ENCODE results near the gene ZNF236.
"Not testable (repeated sequence)": the region's sequence is repeated elsewhere in the genome, so short reads cannot be mapped to it uniquely, and the experiment has no call there.

The ZNF236 gene

DNA sequence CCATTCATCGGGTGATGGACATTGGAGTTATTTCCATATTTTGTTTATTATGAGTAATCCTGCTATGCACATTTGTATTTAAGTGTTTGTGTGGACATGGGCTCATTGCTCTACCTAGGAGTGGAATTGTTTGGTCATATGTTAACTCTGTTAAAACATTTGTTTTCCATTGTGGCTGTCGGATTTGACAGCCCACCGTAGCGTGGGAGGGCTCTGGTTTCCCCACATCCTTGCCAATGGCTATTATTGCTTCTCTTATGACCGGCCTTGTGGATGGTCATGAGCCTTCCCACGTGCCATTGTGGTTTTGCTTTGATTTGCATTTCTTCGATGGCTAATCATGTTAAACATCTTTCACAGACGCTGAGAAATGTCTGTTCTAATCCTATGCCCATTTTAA, 92.0 kb downstream of the ZNF236 start:
- DNase-seq, result no peak

DNA sequence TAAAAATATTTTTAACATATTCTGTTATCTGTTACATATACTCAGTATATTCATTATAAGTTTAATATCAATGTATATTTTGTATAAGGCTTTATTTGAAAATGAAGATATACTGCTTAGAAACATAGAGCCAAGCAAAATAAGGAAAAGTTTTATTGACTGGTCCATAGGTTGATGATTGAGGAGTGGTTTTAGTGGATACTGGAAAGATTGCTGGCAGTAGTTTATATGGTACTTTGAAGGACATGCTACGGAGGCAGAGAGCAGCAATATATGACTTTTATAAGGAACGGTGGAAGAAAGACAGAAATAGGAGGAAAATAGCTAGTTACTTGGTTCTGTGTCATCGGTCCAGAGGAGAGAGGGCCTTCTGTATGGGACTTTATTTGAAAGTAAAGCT, 92.4 kb downstream of the ZNF236 start:
- no peak for DNase-seq

DNA sequence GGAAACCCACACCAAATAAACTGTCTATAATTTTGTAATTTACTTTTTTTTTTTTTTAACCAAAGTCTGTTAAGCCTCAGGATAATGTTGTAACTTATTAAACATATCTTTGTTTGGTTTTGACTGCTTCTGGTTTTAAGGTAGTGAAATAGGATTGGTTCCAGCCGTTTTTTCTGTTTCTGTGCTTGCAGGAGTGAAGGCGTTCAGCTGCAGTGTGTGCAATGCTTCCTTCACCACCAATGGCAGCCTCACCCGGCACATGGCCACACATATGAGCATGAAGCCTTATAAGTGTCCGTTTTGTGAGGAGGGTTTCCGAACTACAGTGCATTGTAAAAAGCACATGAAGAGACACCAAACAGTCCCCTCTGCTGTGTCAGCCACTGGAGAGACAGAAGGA, 93.1 kb downstream of the ZNF236 start:
- no peak for DNase-seq

DNA sequence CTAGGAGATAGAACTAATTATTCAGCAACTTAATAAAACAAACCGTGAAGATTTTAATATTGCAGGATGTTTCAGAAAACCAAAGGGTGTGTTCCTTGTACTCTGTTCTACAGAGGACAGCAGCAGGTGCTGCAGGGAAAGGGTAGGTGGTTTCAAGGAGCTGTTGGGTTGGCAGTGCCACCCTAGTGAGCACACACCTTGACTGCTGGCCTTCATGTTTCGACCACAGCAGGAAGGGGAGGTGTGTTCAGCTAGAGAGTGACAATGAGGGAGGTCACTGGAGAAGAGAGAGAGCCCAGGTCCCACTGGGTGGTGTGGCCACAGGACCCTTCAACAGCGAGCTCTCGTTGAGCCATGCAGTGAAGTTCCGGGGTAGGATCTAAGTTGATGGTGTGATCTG, 98.6 kb downstream of the ZNF236 start:
- DNase-seq, result no peak

DNA sequence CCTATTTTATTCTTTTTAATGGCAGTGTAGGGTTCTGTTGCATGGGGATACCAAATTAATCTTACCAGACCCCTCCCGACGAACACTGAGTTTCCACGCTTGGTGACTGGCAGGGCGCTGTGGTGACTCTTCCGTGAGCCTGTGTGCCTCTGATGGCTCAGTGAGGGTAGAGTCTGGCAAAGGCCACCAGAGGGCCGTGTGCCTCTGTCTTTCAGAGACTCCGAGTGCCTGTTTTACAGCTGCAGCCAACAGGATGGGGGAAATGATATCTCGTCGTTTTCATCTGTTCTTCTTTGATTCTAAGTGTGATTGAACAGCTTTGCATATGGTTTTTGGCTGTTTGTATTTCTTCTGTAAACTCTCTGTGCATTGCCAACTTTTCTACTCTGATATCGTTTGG, 99.8 kb downstream of the ZNF236 start:
- no peak for DNase-seq

DNA sequence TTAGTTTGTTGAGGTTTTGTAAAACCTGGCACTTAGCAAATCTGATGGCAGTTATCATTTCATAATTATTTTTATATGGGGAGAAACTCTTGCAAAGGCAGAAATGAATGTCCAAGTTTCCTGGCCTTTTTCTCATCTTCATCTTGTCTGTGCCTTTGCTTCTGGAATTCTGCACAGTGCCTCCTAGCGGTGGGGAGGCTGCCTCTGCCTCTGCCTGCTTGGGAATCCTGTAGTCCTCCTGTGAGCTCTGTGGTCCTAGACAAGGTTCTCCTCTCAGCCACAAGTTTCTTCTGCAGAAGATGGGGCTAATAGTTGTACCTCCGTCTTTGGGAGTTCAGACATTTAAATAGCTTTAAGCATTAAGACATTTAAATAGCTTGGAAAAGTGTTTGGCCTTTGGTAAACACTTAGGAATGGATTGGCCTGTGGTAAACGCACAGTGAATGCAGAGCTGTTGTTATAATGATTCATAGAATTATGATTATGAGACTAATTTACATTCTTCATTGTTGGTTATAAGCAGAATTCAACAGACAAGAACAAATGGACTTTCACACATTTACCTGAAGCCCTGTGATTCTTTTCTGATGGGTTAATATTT, 101.2 kb downstream of the ZNF236 start:
- peak; percentile 6 for DNase-seq

DNA sequence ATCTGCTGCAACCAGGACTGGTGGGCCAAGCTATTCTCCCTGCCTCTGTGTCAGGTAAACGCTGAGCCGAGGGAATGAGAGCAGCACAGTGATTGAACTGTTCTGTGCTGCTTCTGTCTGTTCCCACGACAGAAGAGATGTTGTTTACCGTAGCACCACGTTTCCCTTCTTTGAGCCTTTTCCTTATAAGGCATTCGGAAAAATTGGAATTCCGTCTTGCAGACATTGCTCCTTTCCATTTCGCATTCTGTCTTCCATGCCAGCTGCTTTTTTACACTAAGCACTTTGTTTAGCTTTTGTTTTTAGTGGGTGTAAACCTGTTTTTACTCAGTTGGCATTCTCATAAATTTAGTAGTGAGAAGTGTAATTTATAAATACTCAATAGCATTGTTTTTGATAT, 103.1 kb downstream of the ZNF236 start:
- DNase-seq, result no peak

DNA sequence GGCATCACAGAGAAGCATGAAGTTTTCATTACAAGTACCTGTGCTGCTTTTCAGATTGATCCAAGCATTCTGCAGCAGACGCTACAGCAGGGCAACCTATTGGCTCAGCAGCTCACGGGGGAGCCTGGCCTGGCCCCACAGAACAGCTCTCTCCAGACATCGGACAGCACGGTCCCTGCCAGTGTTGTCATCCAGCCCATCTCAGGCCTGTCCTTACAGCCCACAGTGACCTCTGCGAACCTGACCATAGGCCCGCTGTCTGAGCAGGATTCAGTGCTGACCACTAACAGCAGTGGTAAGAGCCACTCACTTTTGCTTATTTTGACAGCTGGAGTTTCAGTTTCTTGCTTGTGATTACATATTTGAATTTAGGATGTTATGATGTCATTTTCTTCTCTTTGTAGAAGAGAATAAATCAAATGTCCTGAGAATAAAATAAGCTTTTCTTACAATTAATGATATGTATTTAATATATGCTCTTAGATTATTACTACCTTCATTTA, 104.9 kb downstream of the ZNF236 start:
- DNase-seq, result no peak

DNA sequence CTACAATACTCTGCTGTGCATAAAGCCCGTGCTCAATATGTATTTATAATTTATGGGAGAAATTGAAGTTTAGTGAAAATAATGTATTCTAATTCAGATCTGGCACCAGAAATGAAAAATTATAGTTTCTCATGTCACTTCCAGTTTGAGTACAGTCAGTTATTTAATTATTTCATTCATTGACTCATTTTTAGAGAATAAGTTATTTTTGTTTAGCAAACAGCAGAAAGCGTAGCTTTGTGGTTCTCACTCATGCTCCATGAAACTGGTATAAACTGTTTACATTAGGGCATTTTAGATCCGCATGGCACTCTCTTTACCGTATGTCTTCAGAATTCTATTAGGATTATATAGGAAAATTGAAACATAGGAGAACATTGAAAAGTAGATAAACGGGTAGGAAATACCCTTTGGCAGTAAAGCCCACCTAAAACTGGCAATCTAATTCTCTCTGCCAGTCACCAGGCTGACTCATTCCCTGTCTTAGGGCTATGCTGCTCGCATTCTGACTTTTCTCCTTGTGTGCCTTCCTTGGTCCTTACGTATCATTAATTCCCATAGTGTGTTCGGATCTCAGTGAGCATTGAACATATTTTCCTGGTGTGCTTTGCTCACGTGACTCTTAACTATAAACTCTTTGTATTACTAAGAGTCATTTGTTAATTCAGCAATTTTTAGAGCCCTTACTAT, 106.0 kb downstream of the ZNF236 start:
- DNase-seq, result no peak

DNA sequence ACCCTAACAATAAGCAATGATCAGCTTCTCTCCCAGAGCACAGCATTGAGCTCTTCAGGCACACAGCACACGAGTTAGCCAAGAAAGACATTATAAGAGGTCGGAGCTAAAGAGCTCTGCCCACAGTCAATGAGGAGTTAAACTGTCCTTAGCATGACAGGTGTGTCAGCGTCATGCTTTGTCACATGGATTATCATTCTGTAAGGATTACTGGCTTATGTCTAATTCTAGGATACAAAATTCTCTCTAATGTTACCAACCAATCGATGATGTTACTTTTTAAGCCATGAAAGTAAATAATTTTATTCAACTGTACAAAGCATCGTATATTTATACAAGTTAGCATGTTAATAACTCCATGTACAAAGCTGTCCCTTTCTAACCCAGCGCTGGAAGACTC, 108.8 kb downstream of the ZNF236 start:
- no peak for DNase-seq

DNA sequence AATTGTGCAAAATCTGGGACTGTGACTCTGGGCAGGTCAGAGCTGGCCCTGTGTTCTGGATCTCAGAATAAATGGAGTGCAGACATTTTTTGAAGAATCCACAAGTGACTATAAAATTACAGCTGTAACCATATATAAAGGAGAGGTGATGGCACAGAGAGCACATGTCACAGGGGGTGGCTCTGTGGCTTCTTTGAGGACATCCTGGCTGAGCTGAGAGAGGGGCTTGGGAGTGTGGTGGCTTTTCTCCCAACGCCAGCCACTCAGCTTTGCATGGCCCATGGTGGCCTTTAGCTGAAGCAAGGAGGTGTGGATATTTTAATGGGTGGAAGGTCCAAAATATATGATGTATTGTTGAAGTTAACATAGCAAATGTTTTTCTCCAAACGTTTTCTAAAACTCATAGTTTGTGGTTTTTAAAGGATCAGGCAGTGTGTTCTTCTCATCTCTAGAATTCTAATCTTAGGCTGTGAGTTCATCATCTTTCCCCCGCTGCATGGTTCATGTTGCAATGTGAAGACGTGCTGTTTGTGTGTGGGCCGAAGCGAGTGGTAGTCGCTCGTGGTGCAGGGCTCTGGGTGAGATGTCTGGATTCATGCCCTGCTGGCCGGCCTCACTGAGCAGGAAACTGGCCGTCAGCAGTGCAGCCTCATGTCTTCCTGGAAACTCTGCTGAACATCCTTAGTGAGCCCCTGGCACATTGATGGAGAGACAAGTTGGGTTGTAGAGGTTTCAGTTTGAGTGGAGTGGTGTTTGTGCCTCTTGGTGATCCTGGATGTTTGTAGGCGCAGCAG, 109.9 kb downstream of the ZNF236 start:
- DNase-seq, result no peak

DNA sequence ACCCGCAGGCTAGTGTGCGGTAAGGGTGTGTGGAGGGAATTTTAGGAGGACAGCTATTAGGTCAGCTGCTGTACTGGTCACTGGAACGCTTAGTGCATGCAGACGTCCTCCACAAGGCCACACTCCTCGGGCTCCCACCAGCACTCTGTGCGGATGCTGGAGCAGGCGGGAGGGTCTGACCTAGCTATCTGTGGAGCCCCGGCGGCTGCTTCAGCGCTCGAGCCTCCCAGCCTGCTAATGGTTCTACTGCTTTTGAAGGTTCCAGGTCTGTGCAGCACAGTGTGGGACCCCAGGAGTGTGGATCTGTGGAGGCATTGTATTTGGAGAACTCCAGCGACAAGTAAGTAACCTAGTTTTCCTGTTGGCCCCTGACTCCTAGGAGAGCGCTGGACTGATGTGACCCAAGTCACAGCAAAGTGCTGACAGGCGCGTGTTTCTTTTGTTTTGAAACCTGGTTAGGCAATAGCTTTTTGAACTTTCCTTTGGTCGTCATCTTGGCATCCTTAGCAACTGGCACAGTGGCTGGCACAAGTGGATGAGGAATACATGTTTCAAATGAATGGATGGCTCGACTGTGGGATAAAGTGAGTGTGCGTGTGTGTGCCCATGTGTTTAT, 113.5 kb downstream of the ZNF236 start:
- no peak for DNase-seq

DNA sequence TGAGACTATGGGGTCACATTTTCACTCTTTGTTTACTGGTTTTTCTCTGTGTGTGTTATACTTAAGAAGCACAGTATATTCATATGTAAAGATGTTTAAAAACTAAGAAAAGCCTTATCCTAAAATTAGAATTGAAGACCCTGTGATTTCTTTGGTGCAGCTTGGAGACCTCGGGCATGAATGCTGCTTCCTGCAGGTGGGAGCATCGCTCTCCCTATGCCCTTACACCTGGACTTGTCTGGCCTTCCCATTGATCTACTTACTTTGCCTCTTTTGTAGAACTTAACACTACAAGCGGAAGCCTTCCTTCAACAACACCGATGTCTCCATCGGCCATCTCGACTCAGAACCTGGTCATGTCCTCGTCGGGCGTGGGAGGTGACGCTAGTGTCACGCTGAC, 114.5 kb downstream of the ZNF236 start:
- DNase-seq, result no peak

DNA sequence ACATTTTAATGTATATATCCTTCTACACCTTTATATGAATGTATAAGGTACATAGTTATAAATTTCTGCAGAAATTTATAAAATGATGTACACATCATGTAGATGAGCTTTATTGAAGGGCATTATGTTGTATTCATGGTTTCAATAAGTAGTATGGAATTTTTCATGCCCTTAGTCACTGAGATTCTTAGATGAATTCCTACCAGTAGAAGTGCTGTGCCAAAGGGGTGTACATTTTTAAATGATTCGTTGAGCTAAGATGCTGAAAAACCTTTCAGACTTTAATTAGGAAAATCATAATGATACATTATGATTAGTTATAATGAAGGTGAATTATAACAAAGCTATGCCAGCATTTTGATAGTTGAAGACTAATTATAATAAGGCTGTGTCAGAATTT, 115.2 kb downstream of the ZNF236 start:
- DNase-seq, result no peak

DNA sequence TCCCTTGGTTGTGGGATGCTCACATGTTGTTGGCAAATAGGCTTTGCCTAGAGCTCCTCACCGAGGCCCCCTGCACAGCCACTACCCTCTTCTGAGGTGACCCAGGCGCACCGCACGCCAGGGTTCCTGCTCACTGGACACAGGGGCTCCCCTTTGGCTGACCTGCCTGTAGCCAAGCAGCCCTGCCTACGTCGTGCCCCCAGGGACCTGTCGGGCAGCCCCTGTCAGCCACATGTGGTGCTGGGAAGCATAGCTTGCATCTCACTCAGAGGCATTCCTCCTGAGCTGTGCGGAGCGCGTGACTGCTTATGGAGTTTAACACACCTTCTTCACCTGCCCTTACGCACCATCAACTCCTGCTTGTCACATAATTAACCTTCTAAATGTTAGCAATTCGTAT, 116.3 kb downstream of the ZNF236 start:
- DNase-seq, result no peak

DNA sequence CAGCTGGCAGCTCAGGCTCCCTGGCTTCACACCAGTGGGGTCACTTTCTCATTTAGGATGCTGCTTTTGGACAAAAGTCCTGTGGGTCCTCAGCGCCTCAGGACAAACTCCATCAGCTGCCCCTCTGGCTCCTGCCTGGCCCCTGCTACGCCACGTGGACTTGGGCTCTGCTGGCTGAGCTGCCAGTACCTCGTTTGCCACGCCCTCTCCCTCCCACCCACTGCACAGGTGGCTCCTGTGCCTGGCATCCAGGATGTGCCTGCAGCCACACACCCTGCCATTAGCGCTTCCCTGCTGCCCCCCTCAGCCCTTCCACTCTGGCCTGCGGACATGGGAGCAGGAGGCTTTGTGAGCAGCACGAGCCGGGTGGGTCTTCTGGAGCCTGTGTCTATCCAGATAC, 118.9 kb downstream of the ZNF236 start:
- DNase-seq, result no peak

DNA sequence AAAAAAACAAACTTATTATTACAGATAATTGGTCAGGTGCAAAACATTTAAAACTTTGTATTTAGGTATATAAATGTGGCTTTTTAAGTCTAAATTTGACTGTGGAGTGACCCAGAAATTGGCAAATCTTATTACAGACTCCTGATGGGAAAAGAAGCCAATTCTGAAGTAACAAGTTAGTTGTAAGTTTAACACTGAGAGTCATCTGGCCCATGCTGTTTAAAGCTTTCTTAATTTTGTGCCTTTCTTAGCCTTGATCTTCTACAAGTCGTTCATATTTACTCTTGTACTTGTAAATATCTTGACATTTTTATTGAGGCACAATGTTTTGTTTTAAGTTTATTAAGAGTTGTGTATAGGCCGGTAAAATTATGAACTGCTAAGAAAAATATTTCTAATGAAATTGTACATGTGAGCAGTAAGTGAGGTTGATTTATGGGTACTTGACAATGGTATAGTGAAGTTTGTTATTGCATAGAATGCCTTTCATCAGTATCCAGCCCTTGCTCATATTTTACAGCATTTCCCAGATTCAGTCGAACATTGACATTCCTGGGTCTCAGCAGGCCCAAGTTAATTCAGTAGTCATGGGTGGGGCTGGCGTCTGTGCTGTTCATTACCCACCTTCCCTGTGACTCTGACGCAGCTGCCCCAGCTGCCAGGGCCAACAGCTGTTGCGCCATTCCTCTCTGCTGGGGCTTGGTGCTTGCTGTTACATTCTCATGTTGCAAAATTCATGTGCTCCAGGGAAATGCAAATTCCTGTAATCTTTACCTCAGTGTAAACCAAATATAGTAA, 121.4 kb downstream of the ZNF236 start:
- no peak for DNase-seq

DNA sequence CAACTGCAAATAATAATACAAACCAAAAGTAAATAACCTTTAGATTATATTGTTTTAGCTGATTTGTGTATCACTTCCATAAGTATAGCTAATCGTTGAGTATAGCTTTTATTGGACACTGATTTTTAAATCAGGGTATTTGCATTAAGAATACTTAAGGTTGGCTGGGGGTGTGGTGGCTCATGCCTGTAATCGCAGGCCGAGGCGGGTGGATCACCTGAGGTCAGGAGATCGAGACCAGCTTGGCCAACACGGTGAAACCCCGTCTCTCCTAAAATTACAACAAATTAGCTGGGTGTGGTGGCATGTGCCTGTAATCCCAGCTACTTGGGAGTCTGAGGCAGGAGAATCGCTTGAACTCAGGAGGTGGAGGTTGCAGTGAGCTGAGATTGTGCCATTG, 122.0 kb downstream of the ZNF236 start:
- DNase-seq, result not testable (repeated sequence)

DNA sequence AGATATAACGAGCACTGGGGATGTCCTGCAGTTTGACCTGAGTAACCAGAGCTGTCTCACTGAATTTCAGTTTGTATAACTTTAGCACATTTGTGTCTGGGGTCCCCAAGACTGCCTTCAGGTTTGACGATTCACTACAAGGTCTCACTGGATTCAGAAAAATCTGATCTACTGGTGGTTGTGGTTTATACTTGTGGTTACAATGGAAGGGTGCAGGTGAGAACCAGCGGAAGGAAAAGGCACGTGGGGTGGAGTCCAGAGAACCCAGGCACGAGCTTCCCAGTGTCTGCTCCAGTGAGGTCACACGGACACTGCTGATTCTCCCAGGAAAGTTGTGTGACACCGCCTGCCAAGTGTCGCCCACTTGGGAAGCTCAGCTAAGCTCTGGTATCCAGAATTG, 126.0 kb downstream of the ZNF236 start:
- DNase-seq, result no peak

DNA sequence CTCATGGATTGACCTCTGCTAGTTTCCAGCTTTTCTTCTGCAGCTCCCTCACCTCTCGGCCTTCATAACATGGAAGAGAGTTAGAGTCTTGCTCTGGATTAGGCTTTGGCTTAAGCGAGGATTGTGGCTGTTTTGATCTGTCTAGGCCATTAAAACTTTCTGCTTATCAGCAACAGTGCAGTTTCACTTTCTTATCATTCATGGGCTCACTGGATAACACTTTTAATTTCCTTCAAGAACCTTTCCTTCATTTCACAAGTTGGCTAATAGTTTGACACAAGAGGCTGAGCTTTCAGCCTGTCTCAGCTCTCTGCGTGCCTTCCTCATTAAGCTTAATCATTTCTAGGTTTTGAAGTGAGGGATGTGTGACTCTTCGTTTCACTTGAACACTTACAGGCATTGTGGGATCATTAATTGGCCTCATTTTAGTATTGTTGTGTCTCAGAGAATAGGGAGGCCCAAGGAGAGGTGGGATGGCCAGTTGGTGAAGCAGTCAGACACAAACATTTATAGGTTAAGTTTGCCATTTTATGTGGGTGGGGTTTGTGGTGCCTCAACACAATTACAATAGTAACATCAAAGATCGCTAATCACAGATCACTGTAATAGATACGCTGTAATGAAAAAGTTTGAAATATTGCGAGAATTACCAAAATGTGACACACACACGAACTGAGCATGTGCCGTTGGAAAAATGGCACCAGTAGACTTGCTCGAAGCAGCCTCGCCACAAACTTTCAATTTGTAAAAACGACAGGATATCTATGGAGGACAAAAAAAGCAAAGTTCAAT, 129.3 kb downstream of the ZNF236 start:
- no peak for DNase-seq

DNA sequence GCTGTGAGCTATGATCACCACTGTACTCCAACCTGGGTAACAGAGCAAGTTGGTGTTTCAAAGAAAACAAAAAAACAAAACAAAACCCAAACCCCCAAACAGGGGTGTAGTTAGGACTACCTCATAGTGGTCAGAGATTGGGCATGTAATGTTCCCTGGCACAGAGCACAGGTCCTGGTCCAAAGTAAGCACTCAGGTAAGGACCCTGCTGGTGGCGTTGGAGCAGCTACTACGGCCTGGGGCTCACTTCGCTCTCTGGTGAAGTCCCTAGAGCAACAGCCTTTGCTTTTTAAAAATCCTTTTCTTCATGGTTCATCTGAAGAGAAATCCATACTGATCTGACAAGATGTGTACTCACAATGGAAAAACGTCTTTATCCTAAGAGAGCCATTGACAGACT, 130.4 kb downstream of the ZNF236 start:
- DNase-seq, result no peak

DNA sequence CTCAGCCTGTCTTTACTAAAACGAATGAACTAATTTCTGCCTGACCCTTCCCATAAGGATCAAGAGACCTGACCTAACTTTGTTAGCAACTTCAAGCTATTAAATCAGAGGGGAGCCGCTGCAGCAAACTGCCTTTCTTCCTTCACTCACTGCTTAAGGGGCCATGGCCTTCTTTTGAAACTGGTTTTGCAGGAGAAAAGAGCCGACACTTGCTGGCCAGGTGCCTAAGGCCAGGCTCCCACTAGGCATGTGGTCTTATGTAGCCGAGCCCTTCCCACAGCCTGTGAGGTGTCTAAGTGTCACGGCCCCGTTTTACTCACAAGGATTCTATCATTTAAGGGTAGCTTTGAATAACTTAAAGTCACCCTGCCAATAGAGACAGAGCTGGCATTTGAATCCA, 130.8 kb downstream of the ZNF236 start:
- DNase-seq, result no peak

All from kidney glomerular epithelial cell (primary cell).